DMS53 treated with DMSO at 0.1 percent for 48 hours (cell line): ENCODE results near the gene TRIM17.
A peak's percentile ranks its signal among the peaks of the same experiment; 100 is the strongest.

Source experiments
- DNase-seq: peaks from one replicate; lab custom pipeline; 2025; ENCODE audit not compliant: unreplicated experiment; lab: John Stamatoyannopoulos, UW

TRIM17 gene

GRCh38 chr1:228381356-228381755 lies 35.3 kb downstream of the TRIM17 start:
- DNase-seq, result no peak

- no peak for DNase-seq
Measured at GRCh38 chr1:228379666-228380065, 37.0 kb downstream of the TRIM17 start.

- DNase-seq, result peak; percentile 25
Measured at GRCh38 chr1:228378873-228379460, 37.7 kb downstream of the TRIM17 start.

GRCh38 chr1:228378090-228378872 lies 38.4 kb downstream of the TRIM17 start:
- peak; percentile 58 for DNase-seq

- DNase-seq, result no peak
Measured at GRCh38 chr1:228377664-228378089, 39.0 kb downstream of the TRIM17 start.

- DNase-seq, result no peak
Measured at GRCh38 chr1:228376651-228377631, 39.7 kb downstream of the TRIM17 start.

- DNase-seq, result no peak
Measured at GRCh38 chr1:228376262-228376628, 40.4 kb downstream of the TRIM17 start.

- no peak for DNase-seq
Measured at GRCh38 chr1:228375578-228376261, 40.9 kb downstream of the TRIM17 start.

GRCh38 chr1:228374711-228375577 lies 41.7 kb downstream of the TRIM17 start:
- DNase-seq, result no peak

- no peak for DNase-seq
Measured at GRCh38 chr1:228373681-228374571, 42.7 kb downstream of the TRIM17 start.

- no peak for DNase-seq
Measured at GRCh38 chr1:228373004-228373680, 43.5 kb downstream of the TRIM17 start.

GRCh38 chr1:228372183-228373003 lies 44.3 kb downstream of the TRIM17 start:
- DNase-seq, result peak; percentile 53

GRCh38 chr1:228371741-228372182 lies 44.9 kb downstream of the TRIM17 start:
- no peak for DNase-seq

- DNase-seq, result peak; percentile 15
Measured at GRCh38 chr1:228370941-228371740, 45.5 kb downstream of the TRIM17 start.

- DNase-seq, result no peak
Measured at GRCh38 chr1:228370439-228370940, 46.2 kb downstream of the TRIM17 start.
